T-cell (primary cell): ENCODE measurements around the gene ARHGEF16. TPM values are rescaled to one million over a fixed set of nuclear protein-coding genes. Genes with fewer than 3 reads are reported as not detected.

Source experiments
- ATAC-seq, 4 experiments: fragments of 200-7000 bp in 3 of 4; fragments of 150-1000 bp in 1 of 4; cut with Tn5 transposase; replicated peaks in 1 of 4; 1 replicate in 3 of 4; 2 replicates in 1 of 4; pipeline ENCODE4 v1.10.0; 2021; ENCODE audit warnings: moderate library complexity in 3 of 4, mild to moderate bottlenecking in 2 of 4, moderate number of reproducible peaks in 1 of 4
- CTCF ChIA-PET, 2 donors: fragments of 300-600 bp; sonication (Branson Sonifier 250); formaldehyde crosslinking; loops; one replicate each; lab custom pipeline; 2022; ENCODE audit warnings: antibody characterized with exemption in 2 of 2; lab: Charles Lee
- POLR2A ChIA-PET, 2 donors: fragments of 300-600 bp; sonication (Branson Sonifier 250); formaldehyde crosslinking; loops; one replicate each; lab custom pipeline; 2022; ENCODE audit warnings: antibody characterized with exemption in 2 of 2; lab: Charles Lee
- DNase-seq, 35 experiments: peaks; one replicate each; pipeline versions ENCODE4 v3.0.0 to v3.0.0-alpha.2; 2013 to 2023
- H3K27ac ChIP-seq: one replicate; pipeline ENCODE4 v1.5.1; 2013; ENCODE audit warnings: low read length
- H3K27me3 ChIP-seq, 2 experiments: replicated peaks in 1 of 2; 1 replicate in 1 of 2; 2 replicates in 1 of 2; pipeline versions ENCODE4 v1.6.1 to v1.7.0; 2013; ENCODE audit warnings: low read length in 1 of 2, mixed read lengths in 1 of 2; ENCODE audit not compliant: control insufficient read depth in 2 of 2, insufficient read depth in 2 of 2; ENCODE audit errors: extremely low read depth in 1 of 2
- H3K36me3 ChIP-seq, 2 donors: 1 replicate in 1 of 2; 2 replicates in 1 of 2; pipeline versions ENCODE4 v1.6.1 to v1.7.0; 2013; ENCODE audit warnings: low read length in 1 of 2; ENCODE audit not compliant: control insufficient read depth in 2 of 2, insufficient read depth in 1 of 2; ENCODE audit errors: extremely low read depth in 1 of 2
- H3K4me1 ChIP-seq, 2 experiments: 1 replicate in 1 of 2; 2 replicates in 1 of 2; pipeline versions ENCODE4 v1.6.1 to v1.7.0; 2013; ENCODE audit warnings: low read length in 2 of 2, mixed read lengths in 1 of 2; ENCODE audit not compliant: insufficient read depth in 2 of 2, control insufficient read depth in 1 of 2; ENCODE audit errors: extremely low read depth in 1 of 2
- H3K4me3 ChIP-seq, 2 donors: 1 replicate in 1 of 2; 2 replicates in 1 of 2; pipeline versions ENCODE4 v1.5.1 to v1.7.0; 2013; ENCODE audit warnings: mild to moderate bottlenecking in 2 of 2, low read length in 1 of 2, moderate library complexity in 1 of 2; ENCODE audit not compliant: control insufficient read depth in 1 of 2; ENCODE audit errors: extremely low read depth in 1 of 2
- H3K9me3 ChIP-seq: 2 replicates; pipeline ENCODE4 v1.7.0; 2013
- H3K27ac Mint-ChIP-seq, 2 donors: one replicate each; pipeline ENCODE4 v1.8.0; 2020 to 2021; ENCODE audit warnings: mild to moderate bottlenecking in 2 of 2, mixed read lengths in 2 of 2
- H3K27me3 Mint-ChIP-seq, 2 donors: one replicate each; pipeline ENCODE4 v1.8.0; 2021 to 2022; ENCODE audit warnings: mixed read lengths in 2 of 2
- H3K36me3 Mint-ChIP-seq: one replicate; pipeline ENCODE4 v1.8.0; 2021; ENCODE audit warnings: mixed read lengths
- H3K4me1 Mint-ChIP-seq, 3 donors: one replicate each; pipeline ENCODE4 v1.8.0; 2020 to 2022; ENCODE audit warnings: mixed read lengths in 3 of 3, mild to moderate bottlenecking in 1 of 3
- H3K4me3 Mint-ChIP-seq, 3 donors: one replicate each; pipeline ENCODE4 v1.8.0; 2020 to 2022; ENCODE audit warnings: mild to moderate bottlenecking in 3 of 3, mixed read lengths in 3 of 3, moderate library complexity in 3 of 3
- H3K9me3 Mint-ChIP-seq, 3 donors: one replicate each; pipeline ENCODE4 v1.8.0; 2020 to 2022; ENCODE audit warnings: mixed read lengths in 3 of 3
- WGBS: methylation state at CpG from one replicate; pipeline ENCODE4 v1.1.5; 2013; ENCODE audit warnings: missing lambda C conversion rate; ENCODE audit not compliant: insufficient coverage; 5-methylcytosine and 5-hydroxymethylcytosine counted together
- total RNA-seq, 35 experiments: library from RNA in 6 of 35; stranded (reverse) in 6 of 35; fragments of 120-200 nt in 1 of 35; gene quantifications; one replicate each; pipeline versions ENCODE4 v1.2.1 to v1.2.4 and lab custom pipeline; 2013 to 2026

ARHGEF16 gene
- total RNA-seq, 5 donors from 2014 or later (not counting 1 experiment from before 2014, with no cell fraction given), result 0.22 to 0.44 (median 0.29) TPM; not detected in 1

DNA sequence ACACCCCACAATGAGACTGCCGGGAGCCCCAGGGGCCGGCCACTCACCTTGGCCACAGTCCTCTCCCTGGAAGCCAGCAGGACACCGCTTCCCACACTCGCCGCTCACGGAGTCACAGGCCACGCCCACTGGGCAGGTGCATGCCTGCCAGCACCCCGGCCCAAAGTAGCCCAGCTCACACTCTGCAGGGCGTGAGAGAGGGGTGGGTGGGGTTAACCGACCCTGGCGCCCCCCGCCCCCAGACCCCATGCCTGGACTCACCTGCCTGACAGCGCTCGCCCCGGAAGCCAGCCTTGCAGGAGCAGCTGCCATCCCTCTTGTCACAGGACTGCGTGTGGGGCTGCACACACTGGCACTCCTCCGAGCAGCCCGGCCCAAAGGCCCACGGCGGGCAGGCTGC lies 50.7 kb downstream of the ARHGEF16 start:
- no peak overlapping the region for H3K27ac ChIP-seq
- Mint-ChIP-seq H3K4me1 (no peaks in the 10 kb centered on the region), H3K27me3 (no peaks in the 10 kb centered on the region), H3K36me3 (peaks cover 9% of the 10 kb centered on the region), H3K27ac (no peak overlapping the region), H3K4me3 (no peak overlapping the region), H3K9me3 (no peaks in the 10 kb centered on the region)
- POLR2A ChIA-PET, result no interaction called here
- no peak overlapping the region for H3K4me3 ChIP-seq
- 89% methylated on average over 18 of the region's 20 CpGs for WGBS
- DNase-seq, result no peak
- no peak for ATAC-seq
- CTCF ChIA-PET, result no interaction called here
- H3K27me3 ChIP-seq, result no peaks in the 10 kb centered on the region
- H3K9me3 ChIP-seq, result no peaks in the 10 kb centered on the region
- peaks cover 5 to 6% of the 10 kb centered on the region in 2 donors for H3K36me3 ChIP-seq
- H3K4me1 ChIP-seq, result no peaks in the 10 kb centered on the region

GRCh38 chr1:3506041-3506440 lies 51.6 kb downstream of the ARHGEF16 start:
- Histone ChIP-seq H3K4me3 (no peak overlapping the region), H3K36me3 (peaks cover 5 to 6% of the 10 kb centered on the region in 2 donors), H3K27me3 (no peaks in the 10 kb centered on the region), H3K9me3 (no peaks in the 10 kb centered on the region), H3K4me1 (no peaks in the 10 kb centered on the region), H3K27ac (no peak overlapping the region)
- Mint-ChIP-seq H3K36me3 (peaks cover 9% of the 10 kb centered on the region), H3K27me3 (no peaks in the 10 kb centered on the region), H3K27ac (no peak overlapping the region), H3K4me1 (peaks cover 0 to 5% (median 0%) of the 10 kb centered on the region in 3 donors), H3K4me3 (no peak overlapping the region), H3K9me3 (no peaks in the 10 kb centered on the region)
- ChIA-PET POLR2A (no interaction called here), CTCF (no interaction called here)
- 93% methylated on average over 15 of the region's 15 CpGs for WGBS
- ATAC-seq, result no peak
- no peak for DNase-seq

DNA sequence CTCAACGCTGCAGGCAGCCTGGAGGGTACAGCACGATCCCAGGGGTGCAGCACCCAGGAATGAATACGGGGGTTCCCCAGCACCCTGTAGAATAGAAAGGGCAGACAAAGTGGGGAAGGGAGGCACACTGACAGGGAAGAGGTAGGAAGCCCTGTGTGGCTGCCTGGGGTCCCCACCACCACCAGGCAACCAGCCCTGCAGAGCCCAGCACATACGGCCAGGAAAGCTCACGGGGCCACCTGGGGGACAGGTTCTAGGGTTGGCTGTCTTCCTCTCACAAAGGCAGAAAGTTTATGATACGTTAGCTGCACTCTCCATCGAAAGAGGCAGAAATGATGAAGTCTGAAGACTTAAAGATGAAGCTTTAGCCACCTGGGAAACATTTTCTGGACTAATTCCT lies 52.5 kb downstream of the ARHGEF16 start:
- Histone ChIP-seq H3K4me3 (no peak overlapping the region), H3K27me3 (no peaks in the 10 kb centered on the region), H3K9me3 (no peaks in the 10 kb centered on the region), H3K36me3 (peaks cover 5 to 6% of the 10 kb centered on the region in 2 donors), H3K4me1 (no peaks in the 10 kb centered on the region), H3K27ac (no peak overlapping the region)
- WGBS, result 77% methylated on average over 6 of the region's 7 CpGs
- Mint-ChIP-seq H3K4me1 (peaks cover 0 to 6% (median 0%) of the 10 kb centered on the region in 3 donors), H3K27me3 (no peaks in the 10 kb centered on the region), H3K9me3 (no peaks in the 10 kb centered on the region), H3K27ac (no peak overlapping the region), H3K36me3 (peaks cover 9% of the 10 kb centered on the region), H3K4me3 (no peak overlapping the region)
- ChIA-PET CTCF (no interaction called here), POLR2A (no interaction called here)
- no peak for ATAC-seq
- DNase-seq, result no peak

- Histone ChIP-seq H3K4me1 (no peaks in the 10 kb centered on the region), H3K4me3 (no peak overlapping the region), H3K27me3 (no peaks in the 10 kb centered on the region), H3K9me3 (no peaks in the 10 kb centered on the region), H3K27ac (no peak overlapping the region), H3K36me3 (peaks cover 5 to 11% of the 10 kb centered on the region in 2 donors)
- no peaks in the 10 kb centered on the region for H3K9me3 Mint-ChIP-seq
- no peak for DNase-seq
- peaks cover 13% of the 10 kb centered on the region for H3K36me3 Mint-ChIP-seq
- WGBS, result 100% methylated on average over 3 of the region's 11 CpGs
- peaks cover 0 to 6% (median 2%) of the 10 kb centered on the region in 3 donors for H3K4me1 Mint-ChIP-seq
- H3K4me3 Mint-ChIP-seq, result no peak overlapping the region
- ChIA-PET POLR2A (no interaction called here), CTCF (no interaction called here)
- H3K27ac Mint-ChIP-seq, result no peak overlapping the region
- ATAC-seq, result no peak
- no peaks in the 10 kb centered on the region for H3K27me3 Mint-ChIP-seq
Observed at GRCh38 chr1:3507636-3508275, 53.3 kb downstream of the ARHGEF16 start.

DNA sequence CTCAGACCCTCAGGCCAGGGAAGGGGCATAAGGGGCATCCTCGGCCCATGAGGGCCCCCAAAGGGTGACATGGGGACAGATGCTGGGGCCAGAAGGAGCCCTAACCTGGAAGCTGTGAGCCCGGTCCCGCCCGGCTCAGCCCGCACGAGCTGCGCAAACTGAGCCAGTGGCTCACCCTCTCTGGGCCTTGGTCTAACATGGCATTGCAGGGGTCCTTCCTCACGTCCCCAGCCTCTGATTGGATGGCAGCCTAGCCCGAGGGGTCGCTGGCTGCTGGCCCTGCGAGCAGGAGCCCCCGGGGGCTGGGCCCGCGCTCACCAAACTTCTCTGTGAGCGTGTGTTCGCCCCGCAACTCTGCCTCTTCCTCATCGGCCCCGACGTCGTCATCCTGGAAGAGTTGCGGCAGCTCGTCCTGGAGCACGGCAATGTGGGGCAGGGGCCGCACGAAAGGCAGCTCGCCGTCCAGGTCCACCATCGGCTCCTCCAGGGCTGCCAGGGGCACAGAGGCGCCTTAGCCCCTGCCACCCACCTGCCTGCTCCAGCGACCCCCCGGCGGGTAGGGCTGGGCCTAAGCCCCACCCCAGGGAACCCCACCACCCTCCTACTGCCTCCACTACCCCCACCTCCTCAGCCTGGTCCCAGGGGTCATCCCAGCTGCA lies 54.4 kb downstream of the ARHGEF16 start:
- no peak for ATAC-seq
- WGBS, result 89% methylated on average over 32 of the region's 33 CpGs
- Mint-ChIP-seq H3K27me3 (no peaks in the 10 kb centered on the region), H3K4me3 (no peak overlapping the region), H3K9me3 (no peaks in the 10 kb centered on the region), H3K36me3 (peaks cover 13% of the 10 kb centered on the region), H3K4me1 (peaks cover 0 to 6% (median 2%) of the 10 kb centered on the region in 3 donors), H3K27ac (no peak overlapping the region)
- no peaks in the 10 kb centered on the region for H3K9me3 ChIP-seq
- no peaks in the 10 kb centered on the region for H3K27me3 ChIP-seq
- ChIA-PET CTCF (no interaction called here), POLR2A (no interaction called here)
- H3K27ac ChIP-seq, result no peak overlapping the region
- H3K4me3 ChIP-seq, result no peak overlapping the region
- no peaks in the 10 kb centered on the region for H3K4me1 ChIP-seq
- DNase-seq, result no peak
- peaks cover 5 to 13% of the 10 kb centered on the region in 2 donors for H3K36me3 ChIP-seq

- ChIA-PET POLR2A (no interaction called here), CTCF (no interaction called here)
- ATAC-seq, result no peak
Observed at GRCh38 chr1:3509721-3510120, 55.3 kb downstream of the ARHGEF16 start.

More at GRCh38 chr1:3509721-3510120, 55.3 kb downstream of the ARHGEF16 start:
- Mint-ChIP-seq H3K27me3 (no peaks in the 10 kb centered on the region), H3K4me1 (peaks cover 0 to 6% (median 2%) of the 10 kb centered on the region in 3 donors), H3K9me3 (no peaks in the 10 kb centered on the region), H3K36me3 (peaks cover 13% of the 10 kb centered on the region), H3K27ac (no peak overlapping the region), H3K4me3 (no peak overlapping the region)
- H3K36me3 ChIP-seq, result peaks cover 5 to 10% of the 10 kb centered on the region in 2 donors
- H3K9me3 ChIP-seq, result no peaks in the 10 kb centered on the region
- no peak overlapping the region for H3K4me3 ChIP-seq
- no peaks in the 10 kb centered on the region for H3K4me1 ChIP-seq
- no peaks in the 10 kb centered on the region for H3K27me3 ChIP-seq
- H3K27ac ChIP-seq, result no peak overlapping the region
- 93% methylated on average over 21 of the region's 21 CpGs for WGBS
- no peak for DNase-seq
